Epidermal melanocyte (primary cell): ENCODE data around the gene THSD4.

Experiments used
- DNase-seq: peaks from one replicate; pipeline ENCODE4 v3.0.0; 2011; ENCODE audit warnings: low spot score; ENCODE audit not compliant: insufficient read length

The THSD4 gene

GRCh38 chr15:71097890-71098289, 17.4 kb upstream of the THSD4 start:
- DNase-seq: no peak

DNA sequence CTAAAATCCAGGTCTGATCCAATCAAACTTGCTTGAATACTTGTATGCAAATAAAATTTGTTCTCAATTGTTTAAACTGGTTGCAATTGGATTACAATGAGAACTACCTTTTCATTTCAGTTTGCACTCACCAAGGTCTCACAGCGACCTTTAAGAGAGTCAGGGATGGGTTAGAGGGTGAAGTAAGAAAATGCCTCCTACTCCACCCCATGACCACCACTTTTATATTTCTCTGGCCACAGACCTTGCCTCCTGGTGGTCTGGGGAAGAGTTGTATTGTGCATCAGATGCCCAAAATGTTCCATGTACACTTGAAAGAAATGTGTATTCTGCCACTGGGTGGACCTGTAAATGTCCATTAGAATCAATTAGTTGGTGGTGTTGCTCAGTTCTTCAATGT, 16.4 kb upstream of the THSD4 start:
- no peak for DNase-seq

- DNase-seq: no peak
These were observed 12.1 kb upstream of the THSD4 start for GRCh38 chr15:71103102-71103676.

DNA sequence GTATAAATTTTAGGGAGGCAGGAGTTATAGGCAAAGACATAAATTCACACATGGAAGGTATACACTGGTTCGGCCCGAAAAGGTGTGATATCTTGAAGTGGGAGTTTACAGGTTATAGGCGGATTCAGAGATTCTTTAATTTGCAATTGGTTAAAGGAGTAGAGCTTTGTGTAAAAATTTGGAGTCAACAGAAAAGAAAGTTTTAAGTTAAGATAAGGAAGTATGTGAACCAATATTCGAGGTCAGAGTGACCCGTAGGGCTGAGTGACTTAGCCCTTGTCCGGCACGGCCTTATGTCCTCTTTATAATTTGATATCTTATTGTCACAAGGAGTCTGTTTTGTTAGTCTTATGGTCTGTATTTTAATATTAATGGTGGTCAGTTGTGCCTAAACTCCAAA, 10.6 kb upstream of the THSD4 start:
- no peak for DNase-seq

GRCh38 chr15:71105444-71105843, 9.8 kb upstream of the THSD4 start:
- DNase-seq: no peak

DNA sequence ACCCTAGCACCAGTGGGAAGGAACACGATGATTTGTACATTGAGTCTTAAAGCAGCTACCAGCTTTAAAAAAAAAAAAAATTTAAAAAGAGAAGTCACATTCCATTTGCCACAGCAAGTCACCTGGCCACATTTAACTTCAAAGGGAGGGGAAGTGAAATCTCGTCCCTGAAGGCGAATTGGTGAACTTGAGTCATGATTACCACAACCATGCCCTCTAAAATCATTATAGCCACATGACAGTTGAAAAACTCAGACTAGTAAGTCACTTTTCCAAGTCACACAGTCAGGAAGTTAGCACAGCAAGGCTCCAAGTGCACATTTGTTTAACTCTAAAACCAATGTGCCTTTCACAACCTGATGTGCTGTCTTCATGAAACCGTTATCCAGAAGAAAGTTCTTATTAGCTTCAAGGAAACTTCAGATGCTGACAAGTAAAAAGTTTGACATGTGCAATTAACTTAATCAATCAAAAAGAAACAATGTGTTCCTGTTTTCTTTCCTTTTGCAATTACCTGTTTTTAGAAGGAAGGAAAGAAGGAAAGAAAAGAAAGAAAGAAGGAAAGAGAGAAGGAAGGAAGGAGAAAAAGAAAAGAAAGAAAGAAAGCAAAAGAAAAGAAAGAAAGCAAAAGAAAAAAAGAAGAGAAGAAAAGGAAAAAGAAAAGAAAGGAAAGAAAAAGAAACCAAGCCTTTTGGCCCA, 8.3 kb upstream of the THSD4 start:
- no peak for DNase-seq

GRCh38 chr15:71107501-71107815, 7.8 kb upstream of the THSD4 start:
- no peak for DNase-seq

GRCh38 chr15:71109130-71109529, 6.1 kb upstream of the THSD4 start:
- no peak for DNase-seq

- no peak for DNase-seq
These were observed 5.4 kb upstream of the THSD4 start for GRCh38 chr15:71109905-71110304.

DNA sequence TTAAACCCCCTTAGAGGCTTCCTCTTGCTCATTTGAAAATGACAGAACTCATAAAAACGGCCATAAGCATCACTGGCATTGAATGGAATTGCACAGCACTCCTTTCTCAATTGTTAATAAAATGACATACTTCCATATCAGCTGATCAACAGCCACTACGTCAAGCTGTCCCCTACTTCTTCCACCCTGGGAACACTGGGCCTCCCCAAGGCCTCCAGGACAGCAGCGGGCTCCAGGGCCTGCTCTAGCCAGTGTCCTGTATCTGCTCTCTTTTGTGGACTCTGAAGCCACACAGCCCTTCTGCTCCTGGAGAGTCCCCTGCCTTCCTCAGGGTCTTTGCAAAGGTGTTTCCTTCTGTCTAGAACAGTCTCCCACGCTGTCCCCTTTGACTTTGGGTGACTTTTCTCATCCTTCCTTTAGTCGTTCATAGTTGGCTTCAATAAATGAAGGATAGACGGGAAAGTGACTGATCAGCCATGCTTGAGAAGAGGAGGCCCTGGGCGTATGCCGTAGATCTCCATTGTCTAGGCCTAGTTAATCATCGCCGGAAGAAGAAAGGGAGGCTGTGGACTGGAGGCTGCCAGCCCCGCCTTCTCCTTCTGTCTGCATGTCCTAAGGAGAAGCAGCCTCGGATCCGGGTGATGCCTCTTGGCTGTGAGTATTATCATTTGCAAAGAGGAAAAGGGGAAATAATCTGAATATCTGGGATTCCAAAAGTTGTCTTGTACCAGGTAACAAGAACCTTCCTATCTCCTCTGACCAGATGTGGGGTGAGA, 4.7 kb upstream of the THSD4 start:
- no peak for DNase-seq

DNA sequence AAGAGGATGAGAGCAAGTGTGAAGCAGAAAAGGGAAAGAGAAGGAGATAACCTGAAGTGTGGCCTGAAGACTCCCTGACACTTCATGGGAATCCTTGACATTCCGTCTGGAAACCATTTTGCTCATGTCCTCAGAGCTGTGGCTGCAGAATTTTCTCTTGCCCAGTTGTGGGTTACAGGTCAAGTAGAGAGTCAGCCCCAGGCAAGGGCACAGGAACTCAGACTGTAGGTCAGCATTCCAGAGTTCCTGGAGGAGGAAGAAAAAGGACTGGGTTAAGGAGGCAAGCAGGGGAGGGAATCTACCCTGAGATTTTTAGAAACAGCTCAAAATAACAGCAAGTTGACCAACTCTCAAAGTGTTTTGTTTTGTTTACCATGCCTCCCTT, 4.1 kb upstream of the THSD4 start:
- no peak for DNase-seq

GRCh38 chr15:71111950-71112349, 3.3 kb upstream of the THSD4 start:
- no peak for DNase-seq

GRCh38 chr15:71112429-71112828, 2.8 kb upstream of the THSD4 start:
- no peak for DNase-seq

DNA sequence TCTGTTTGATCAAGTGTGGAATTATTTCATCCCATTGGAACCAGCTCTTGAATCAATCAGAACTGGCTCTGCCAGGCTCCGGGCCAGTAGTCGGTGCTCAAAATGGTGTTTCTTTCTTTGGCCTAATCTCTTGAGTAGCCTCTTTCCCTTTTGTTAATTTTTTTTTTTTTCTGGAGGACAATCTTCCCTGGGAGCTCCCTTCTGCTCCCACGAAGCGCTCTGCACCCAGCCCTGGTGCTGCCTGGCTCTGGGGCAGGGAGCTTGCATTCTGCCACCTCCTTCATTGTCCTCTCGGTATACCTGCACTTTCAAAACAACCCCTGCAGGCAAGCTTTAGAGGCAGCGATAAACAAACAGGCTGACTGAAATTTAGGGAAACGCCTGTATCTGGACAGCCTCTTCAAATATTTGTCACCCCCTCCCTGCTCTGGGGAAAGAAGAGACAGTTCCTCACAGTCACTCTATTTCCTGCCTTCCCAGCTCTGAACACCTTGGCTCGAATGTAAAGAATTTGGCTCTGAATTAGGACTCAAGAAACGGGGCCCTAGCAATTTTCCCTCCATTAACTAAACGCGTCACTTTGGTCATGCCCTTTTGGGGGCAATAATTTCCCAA, 1.1 kb upstream of the THSD4 start:
- DNase-seq: no peak

GRCh38 chr15:71115567-71116351, 488 bp downstream of the THSD4 start:
- no peak for DNase-seq

DNA sequence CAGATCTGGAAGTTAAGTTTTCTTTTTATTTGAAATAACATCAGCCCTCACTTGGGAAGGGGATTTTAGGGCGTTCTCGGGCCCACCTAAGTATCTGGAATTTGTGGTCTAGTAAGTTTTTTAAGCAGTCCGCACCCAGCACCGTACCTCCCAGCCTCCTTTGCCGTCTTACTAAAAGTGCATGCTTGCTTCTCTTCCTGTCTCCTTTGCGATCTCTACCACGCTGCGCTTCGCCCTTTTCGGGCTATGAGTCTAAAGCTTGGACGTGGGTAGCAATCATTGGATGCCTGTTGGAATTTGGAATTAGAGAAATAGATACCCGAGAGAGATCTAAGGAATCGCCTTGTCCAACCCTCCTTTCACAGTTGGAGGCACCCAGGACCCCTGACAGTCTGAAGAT, 1.1 kb downstream of the THSD4 start:
- DNase-seq: no peak

DNA sequence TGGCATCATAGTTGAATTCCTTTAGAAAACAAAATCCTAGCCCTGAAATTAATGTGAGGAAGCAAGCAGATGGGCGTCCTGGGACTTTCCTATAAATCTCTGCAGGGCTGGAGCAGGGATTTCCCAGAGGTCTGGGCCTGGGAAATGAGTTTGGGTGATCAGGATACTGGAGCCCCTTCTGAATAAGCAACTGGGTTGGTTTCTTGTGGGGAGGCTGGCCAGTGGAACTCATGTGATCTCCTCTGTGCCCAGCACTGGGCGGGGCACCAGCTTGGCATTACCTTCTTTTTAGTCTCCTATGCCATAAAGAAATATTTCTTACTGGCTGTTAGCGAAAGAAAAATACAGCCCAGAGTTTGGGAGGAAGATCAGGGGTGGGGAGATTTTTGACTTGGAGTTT, 1.7 kb downstream of the THSD4 start:
- no peak for DNase-seq

GRCh38 chr15:71117714-71118305, 2.5 kb downstream of the THSD4 start:
- DNase-seq: no peak

DNA sequence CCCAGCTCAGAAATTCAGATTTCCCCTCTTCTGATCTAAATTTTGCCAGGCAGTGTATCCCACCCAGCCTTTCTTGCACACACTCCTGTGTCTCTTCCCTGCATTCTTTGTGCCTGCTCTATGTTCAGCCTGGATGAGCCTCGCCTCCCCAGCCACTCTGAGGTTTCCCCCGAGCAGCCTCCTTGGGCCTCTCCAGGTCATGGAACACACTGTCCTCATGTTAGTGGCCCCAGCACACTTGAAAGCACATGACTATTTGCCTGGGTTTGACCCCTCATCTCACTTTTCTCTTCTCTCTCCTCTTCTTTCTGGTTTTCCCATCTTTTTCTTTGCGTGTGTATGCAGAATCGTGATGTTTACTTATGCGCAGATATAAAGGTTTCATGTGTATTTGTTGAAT, 3.1 kb downstream of the THSD4 start:
- DNase-seq: no peak

DNA sequence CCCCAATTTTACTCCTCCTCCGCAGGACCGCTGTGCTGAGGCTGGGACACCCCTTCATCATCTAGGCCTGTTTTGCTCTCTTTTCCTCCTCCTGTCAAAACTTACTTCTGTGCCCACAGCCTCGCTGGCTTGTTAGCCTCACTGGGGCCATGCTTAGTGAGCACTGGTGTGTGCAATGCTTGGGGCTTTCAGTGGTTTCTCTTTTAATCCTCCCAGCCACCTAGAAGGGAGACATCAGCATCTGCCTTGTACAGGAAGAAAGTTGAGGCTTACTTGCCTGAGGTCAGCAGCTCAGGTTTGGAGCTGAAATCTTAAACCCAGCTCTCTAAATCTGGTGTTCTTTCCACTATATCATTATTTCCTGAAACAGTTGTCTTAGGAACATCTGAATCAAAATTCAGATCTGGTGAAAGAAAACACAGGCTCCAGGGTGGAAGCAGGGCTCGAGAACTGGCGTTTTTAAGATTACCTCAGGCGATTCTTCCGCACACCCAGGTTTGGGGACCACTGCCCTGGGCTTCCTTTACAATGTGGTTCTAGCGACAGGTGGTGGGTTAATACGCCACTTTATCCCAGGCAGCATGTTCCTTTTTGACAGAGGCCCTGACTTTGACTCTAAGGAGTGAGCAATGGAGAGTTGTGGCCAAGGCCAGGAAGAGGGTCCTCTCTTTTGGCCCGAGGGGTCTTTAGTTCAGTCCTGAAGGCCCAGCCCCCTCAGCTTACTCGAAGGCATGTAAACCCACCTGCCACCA, 3.8 kb downstream of the THSD4 start:
- no peak for DNase-seq
